Erythroblast (primary cell): ENCODE measurements around the gene TFAP2E.
"Not testable (repeated sequence)": the region's sequence is repeated elsewhere in the genome, so short reads cannot be mapped to it uniquely, and the experiment has no call there.

Source experiments
- GATA1 ChIP-seq: IDR thresholded peaks from 2 replicates; pipeline ENCODE4 v1.6.1; 2011; ENCODE audit warnings: low read depth, mild to moderate bottlenecking, control low read depth, low read length, moderate library complexity
- POLR2A ChIP-seq: IDR thresholded peaks from 2 replicates; pipeline ENCODE4 v1.6.1; 2011; ENCODE audit warnings: mild to moderate bottlenecking, low read length

DNA sequence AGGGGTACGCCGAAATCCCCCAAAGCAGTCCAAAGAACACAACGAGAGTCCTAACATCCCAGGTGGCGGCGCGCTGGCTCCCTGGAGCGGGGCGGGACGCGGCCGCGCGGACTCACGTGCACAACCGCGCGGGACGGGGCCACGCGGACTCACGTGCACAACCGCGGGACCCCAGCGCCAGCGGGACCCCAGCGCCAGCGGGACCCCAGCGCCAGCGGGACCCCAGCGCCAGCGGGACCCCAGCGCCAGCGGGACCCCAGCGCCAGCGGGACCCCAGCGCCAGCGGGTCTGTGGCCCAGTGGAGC, 3.6 kb downstream of the TFAP2E start:
- TF ChIP-seq POLR2A, GATA1: not testable (repeated sequence)
